ENCODE data around the gene CUEDC2.

Gene CUEDC2

DNA sequence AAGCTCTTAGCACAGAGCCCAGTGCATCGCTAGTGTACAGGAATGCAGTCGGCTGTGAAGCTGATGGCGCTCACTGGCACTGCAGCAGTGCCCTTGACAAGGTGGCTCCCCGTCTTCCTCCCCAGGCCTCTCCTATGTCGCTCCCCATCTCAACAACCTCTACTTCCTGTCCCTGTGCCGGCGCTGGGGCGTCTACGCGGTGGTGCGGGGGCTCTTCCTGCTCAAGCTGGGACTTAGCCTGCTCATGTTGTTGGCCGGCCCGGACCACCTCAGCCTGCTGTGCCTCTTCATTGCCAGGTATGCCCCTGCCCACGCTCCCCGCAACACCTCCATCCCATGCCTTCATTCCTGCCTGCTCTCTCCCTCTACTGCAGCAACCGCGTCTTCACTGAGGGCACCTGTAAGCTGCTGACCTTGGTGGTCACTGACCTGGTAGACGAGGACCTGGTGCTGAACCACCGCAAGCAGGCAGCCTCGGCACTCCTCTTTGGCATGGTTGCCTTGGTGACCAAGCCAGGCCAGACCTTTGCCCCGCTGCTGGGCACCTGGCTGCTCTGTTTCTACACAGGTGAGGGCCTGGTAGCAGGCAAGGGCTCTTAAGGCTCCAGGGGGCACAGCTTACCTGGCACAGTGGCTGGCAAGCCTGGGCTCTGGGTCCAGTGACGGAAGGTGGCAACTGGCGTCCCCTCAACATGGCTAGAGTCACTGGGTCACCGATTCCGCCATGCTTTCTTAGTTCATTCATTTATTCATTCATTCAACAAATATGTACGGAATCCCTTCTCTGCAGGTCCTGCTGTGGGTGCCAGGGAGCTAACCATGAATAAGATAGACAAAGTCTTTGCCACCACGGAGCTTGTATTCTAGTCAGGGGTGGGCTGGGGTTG, 41.3 kb upstream of the CUEDC2 start:
- TF ChIP-seq BHLHE40 (IDR thresholded peaks at IDR 0.05; ENCODE audit: borderline replicate concordance) (no peak), FOXK2 (IDR thresholded peaks at IDR 0.05) (no peak), SUZ12 (IDR thresholded peaks at IDR 0.05) (no peak), SP1 (IDR thresholded peaks at IDR 0.05) (no peak), HDGF (IDR thresholded peaks at IDR 0.05; ENCODE audit: borderline replicate concordance) (no peak), NFRKB (IDR thresholded peaks at IDR 0.05) (no peak), ELF4 (IDR thresholded peaks at IDR 0.05) (no peak), L3MBTL2 (conservative IDR thresholded peaks at IDR 0.05) (no peak), ZNF384 (IDR thresholded peaks at IDR 0.05) (no peak), LEF1 (IDR thresholded peaks at IDR 0.05; ENCODE audit: borderline replicate concordance) (no peak), FOXA1 (IDR thresholded peaks at IDR 0.05) (no peak), ARNT (IDR thresholded peaks at IDR 0.05) (no peak), FOXM1 (IDR thresholded peaks at IDR 0.05; ENCODE audit: borderline replicate concordance) (no peak), CTBP1 (IDR thresholded peaks at IDR 0.05; ENCODE audit: borderline replicate concordance) (no peak), TARDBP (IDR thresholded peaks at IDR 0.05) (no peak)
- TF ChIP-seq, protein P1, sequence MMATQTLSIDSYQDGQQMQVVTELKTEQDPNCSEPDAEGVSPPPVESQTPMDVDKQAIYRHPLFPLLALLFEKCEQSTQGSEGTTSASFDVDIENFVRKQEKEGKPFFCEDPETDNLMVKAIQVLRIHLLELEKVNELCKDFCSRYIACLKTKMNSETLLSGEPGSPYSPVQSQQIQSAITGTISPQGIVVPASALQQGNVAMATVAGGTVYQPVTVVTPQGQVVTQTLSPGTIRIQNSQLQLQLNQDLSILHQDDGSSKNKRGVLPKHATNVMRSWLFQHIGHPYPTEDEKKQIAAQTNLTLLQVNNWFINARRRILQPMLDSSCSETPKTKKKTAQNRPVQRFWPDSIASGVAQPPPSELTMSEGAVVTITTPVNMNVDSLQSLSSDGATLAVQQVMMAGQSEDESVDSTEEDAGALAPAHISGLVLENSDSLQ (IDR thresholded peaks at IDR 0.05): no peak
- ChIA-PET POLR2A (no interaction called here), CTCF (interaction anchor here (1.4 kb wide), 1 partner anchor 80 kb away, joined by 3 read pairs; no protein-coding TSS in a partner anchor)
- DNase-seq (ENCODE audit: extremely low spot score): no peak

DNA sequence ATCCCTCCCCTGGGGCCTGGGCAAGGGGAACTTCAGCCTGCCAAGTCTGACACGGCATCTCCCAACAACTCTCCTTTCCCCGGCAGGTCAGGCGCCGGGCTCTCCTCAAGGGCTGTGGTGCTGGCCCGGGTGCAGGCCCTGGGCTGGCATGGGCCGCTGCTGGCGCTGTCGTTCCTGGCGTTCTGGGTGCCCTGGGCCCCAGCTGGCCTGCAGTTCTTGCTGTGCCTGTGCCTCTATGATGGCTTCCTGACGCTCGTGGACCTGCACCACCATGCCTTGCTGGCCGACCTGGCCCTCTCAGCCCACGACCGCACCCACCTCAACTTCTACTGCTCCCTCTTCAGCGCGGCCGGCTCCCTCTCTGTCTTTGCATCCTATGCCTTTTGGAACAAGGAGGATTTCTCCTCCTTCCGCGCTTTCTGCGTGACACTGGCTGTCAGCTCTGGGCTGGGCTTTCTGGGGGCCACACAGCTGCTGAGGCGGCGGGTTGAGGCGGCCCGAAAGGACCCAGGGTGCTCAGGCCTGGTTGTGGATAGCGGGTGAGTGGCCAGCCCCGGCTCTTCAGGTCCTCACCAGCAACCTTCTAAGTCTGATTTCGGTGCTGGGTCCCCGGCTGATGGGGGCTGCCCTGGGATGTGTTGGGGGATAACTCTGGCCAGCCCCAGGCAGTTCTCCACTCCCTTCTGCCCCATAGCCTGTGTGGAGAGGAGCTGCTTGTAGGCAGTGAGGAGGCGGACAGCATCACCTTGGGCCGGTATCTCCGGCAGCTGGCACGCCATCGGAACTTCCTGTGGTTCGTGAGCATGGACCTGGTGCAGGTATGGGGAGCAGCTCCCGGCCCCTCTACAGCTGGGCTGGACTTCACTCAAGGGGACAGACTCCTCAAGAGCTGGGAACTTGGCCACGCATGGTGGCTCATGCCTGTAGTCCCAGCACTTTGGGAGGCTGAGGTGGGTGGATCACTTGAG, 38.5 kb upstream of the CUEDC2 start:
- ChIA-PET CTCF (no interaction called here), POLR2A (interaction anchor here (0.6 to 1.9 kb wide), 4 partner anchors 8 to 21 kb away, joined by 3 to 6 read pairs (median 4); no protein-coding TSS in a partner anchor)
- no peak for DNase-seq (ENCODE audit: extremely low spot score)
- TF ChIP-seq CTBP1 (IDR thresholded peaks at IDR 0.05; ENCODE audit: borderline replicate concordance): no peak
- no peak for TF ChIP-seq SUZ12 (IDR thresholded peaks at IDR 0.05)
- no peak for TF ChIP-seq HDGF (IDR thresholded peaks at IDR 0.05; ENCODE audit: borderline replicate concordance)
- TF ChIP-seq SP1 (IDR thresholded peaks at IDR 0.05): no peak

DNA sequence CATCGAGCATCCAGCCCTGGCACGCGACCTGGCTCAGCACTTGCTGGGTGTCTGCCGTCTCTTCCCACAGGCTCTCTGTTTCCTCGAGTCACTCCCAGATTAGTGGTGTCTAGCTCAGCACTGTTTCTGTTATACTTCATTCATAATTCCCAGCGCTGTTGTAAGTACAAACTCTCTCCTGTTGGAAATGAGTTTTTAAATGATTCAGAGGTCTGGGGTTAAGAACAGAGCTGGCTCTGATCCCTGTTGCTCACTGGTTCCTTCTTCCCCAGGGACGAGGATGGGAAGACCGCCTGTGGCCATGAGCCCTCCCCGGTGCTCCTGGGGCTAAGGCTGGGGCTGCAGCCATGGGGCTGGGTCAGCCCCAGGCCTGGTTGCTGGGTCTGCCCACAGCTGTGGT, 36.3 kb upstream of the CUEDC2 start:
- ChIA-PET POLR2A (interaction anchor here (1.6 kb wide), 1 partner anchor 48 kb away, joined by 6 read pairs; the partner anchor contains the start of gene FBXL15), CTCF (interaction anchor here (0.8 kb wide), 1 partner anchor 10 kb away, joined by 3 read pairs; no protein-coding TSS in a partner anchor)
- DNase-seq (ENCODE audit: extremely low spot score): no peak
- no peak for TF ChIP-seq NFRKB (IDR thresholded peaks at IDR 0.05)
- no peak for TF ChIP-seq FOXA1 (IDR thresholded peaks at IDR 0.05)
- no peak for TF ChIP-seq SP1 (IDR thresholded peaks at IDR 0.05)
- TF ChIP-seq ARNT (IDR thresholded peaks at IDR 0.05): no peak
- no peak for TF ChIP-seq SUZ12 (IDR thresholded peaks at IDR 0.05)
- TF ChIP-seq FOXM1 (IDR thresholded peaks at IDR 0.05; ENCODE audit: borderline replicate concordance): no peak
- no peak for TF ChIP-seq HDGF (IDR thresholded peaks at IDR 0.05; ENCODE audit: borderline replicate concordance)
- no peak for TF ChIP-seq CTBP1 (IDR thresholded peaks at IDR 0.05; ENCODE audit: borderline replicate concordance)
- TF ChIP-seq ZNF384 (IDR thresholded peaks at IDR 0.05): no peak
- no peak for TF ChIP-seq TARDBP (IDR thresholded peaks at IDR 0.05)
- no peak for TF ChIP-seq ELF4 (IDR thresholded peaks at IDR 0.05)
- no peak for TF ChIP-seq BHLHE40 (IDR thresholded peaks at IDR 0.05; ENCODE audit: borderline replicate concordance)
- no peak for TF ChIP-seq LEF1 (IDR thresholded peaks at IDR 0.05; ENCODE audit: borderline replicate concordance)
- no peak for TF ChIP-seq FOXK2 (IDR thresholded peaks at IDR 0.05)
- TF ChIP-seq L3MBTL2 (conservative IDR thresholded peaks at IDR 0.05): no peak
- TF ChIP-seq, protein P1 (IDR thresholded peaks at IDR 0.05): no peak

DNA sequence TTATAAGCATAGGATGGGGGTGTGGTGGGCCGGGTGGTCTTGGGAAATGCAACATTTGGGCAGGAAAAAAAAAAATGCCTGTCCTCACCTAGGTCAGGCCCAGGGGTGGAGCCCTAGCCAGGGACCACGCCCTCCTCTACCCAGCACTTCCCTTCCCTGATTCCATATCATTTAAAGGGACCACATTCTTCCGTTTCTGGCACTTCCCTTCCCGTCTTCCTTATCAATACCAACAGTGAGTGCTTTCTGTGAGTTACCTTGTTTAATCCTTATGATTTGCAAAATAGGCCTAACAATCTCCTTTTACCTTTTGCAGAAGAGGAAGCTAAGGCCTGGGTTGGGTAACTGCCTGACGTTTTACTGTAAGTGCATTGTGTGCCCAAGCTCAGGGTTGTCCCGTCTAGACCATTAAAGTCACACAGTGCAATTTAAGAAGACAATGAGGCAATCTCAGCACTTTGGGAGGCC, 35.6 kb upstream of the CUEDC2 start:
- no peak for TF ChIP-seq ELF4 (IDR thresholded peaks at IDR 0.05)
- TF ChIP-seq L3MBTL2 (conservative IDR thresholded peaks at IDR 0.05): no peak
- TF ChIP-seq FOXM1 (IDR thresholded peaks at IDR 0.05; ENCODE audit: borderline replicate concordance): no peak
- ChIA-PET CTCF (no interaction called here), POLR2A (interaction anchor here (1.6 to 3.2 kb wide), 2 partner anchors 36 to 47 kb away, joined by 6 to 11 read pairs; partner anchors contain the start of genes CUEDC2 and FBXL15)
- DNase-seq (ENCODE audit: extremely low spot score): no peak

DNA sequence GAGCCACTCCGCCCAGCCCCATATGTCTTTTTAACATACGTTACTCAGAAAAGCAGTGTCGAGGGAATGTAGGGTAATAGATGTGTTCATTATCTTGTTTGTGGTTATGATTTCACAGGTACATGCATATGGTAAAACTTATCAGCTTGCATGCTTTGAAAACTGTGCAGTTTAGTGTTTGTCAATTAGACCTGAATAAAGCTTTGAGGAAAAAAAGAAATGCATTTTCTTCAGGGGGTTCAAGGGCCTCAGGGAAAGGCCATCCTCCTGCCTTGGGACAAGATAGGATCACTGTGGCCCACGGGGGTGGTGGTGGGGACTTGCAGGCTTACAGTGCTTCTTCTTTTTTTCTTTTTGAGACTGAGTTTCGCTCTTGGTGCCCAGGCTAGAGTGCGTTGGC, 34.9 kb upstream of the CUEDC2 start:
- POLR2A ChIA-PET: interaction anchor here (3.2 kb wide), 1 partner anchor 35 kb away, joined by 11 read pairs; the partner anchor contains the start of gene CUEDC2

More for the DNA sequence above, 34.9 kb upstream of the CUEDC2 start:
- DNase-seq (ENCODE audit: extremely low spot score): no peak
- TF ChIP-seq SUZ12 (IDR thresholded peaks at IDR 0.05) (no peak), FOXK2 (IDR thresholded peaks at IDR 0.05) (no peak), HDGF (IDR thresholded peaks at IDR 0.05; ENCODE audit: borderline replicate concordance) (no peak)
- TF ChIP-seq, protein P1 (IDR thresholded peaks at IDR 0.05): no peak
- CTCF ChIA-PET: no interaction called here
